Measurements from ENCODE around the gene SCIN. TPM values are rescaled to one million over a fixed set of nuclear protein-coding genes. Genes with fewer than 3 reads are reported as not detected.

The SCIN gene
- total RNA-seq, 1 experiment from 2014 or later = 0.22 TPM

DNA sequence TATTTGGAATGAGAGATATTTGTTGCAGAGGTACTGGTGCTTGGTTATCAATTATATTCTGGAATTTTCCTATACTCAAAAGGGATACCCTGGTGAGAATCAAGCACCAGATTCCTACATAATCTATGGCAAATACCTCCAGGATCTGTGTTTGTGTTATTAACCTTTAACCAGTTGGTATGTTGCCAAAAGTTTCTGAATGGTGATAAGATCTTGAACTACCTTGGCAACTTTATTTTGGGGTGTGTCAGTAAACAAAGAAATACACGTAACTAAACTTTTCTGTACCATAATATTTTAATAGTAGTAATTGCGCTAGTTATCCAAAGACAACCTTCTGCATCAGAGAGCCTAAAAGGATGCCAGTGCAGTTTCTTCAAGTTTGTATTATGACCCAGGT lies 13.4 kb downstream of the SCIN start (continued):
- TF ChIP-seq, protein P1, sequence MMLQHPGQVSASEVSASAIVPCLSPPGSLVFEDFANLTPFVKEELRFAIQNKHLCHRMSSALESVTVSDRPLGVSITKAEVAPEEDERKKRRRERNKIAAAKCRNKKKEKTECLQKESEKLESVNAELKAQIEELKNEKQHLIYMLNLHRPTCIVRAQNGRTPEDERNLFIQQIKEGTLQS (IDR thresholded peaks at IDR 0.05) = no peak
- no peak for TF ChIP-seq SIN3A (IDR thresholded peaks at IDR 0.05; ENCODE audit: low read depth)
- no peak for TF ChIP-seq SRF (IDR thresholded peaks at IDR 0.05; ENCODE audit: low read depth)
- TF ChIP-seq EGR1 (IDR thresholded peaks at IDR 0.05; ENCODE audit: low read depth) = no peak
- TF ChIP-seq POLR2A (IDR thresholded peaks at IDR 0.05; ENCODE audit: borderline replicate concordance, extremely low read depth, insufficient read depth, insufficient read length) = no peak
- TF ChIP-seq, protein P2, sequence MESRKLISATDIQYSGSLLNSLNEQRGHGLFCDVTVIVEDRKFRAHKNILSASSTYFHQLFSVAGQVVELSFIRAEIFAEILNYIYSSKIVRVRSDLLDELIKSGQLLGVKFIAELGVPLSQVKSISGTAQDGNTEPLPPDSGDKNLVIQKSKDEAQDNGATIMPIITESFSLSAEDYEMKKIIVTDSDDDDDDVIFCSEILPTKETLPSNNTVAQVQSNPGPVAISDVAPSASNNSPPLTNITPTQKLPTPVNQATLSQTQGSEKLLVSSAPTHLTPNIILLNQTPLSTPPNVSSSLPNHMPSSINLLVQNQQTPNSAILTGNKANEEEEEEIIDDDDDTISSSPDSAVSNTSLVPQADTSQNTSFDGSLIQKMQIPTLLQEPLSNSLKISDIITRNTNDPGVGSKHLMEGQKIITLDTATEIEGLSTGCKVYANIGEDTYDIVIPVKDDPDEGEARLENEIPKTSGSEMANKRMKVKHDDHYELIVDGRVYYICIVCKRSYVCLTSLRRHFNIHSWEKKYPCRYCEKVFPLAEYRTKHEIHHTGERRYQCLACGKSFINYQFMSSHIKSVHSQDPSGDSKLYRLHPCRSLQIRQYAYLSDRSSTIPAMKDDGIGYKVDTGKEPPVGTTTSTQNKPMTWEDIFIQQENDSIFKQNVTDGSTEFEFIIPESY (IDR thresholded peaks at IDR 0.05; ENCODE audit: extremely low read depth, insufficient replicate concordance, low read length) = no peak
- no peak for TF ChIP-seq ZFX (IDR thresholded peaks at IDR 0.05)
- TF ChIP-seq SP1 (IDR thresholded peaks at IDR 0.05; ENCODE audit: low read depth) = no peak
- no peak for TF ChIP-seq ELF1 (IDR thresholded peaks at IDR 0.05; ENCODE audit: borderline replicate concordance, low read depth)
- TF ChIP-seq, protein P3, sequence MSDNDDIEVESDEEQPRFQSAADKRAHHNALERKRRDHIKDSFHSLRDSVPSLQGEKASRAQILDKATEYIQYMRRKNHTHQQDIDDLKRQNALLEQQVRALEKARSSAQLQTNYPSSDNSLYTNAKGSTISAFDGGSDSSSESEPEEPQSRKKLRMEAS (IDR thresholded peaks at IDR 0.05) = no peak
- no peak for TF ChIP-seq ZNF274 (IDR thresholded peaks at IDR 0.05; ENCODE audit: low read depth, low read length)
- no peak for TF ChIP-seq CEBPB (IDR thresholded peaks at IDR 0.05; ENCODE audit: low read depth)

DNA sequence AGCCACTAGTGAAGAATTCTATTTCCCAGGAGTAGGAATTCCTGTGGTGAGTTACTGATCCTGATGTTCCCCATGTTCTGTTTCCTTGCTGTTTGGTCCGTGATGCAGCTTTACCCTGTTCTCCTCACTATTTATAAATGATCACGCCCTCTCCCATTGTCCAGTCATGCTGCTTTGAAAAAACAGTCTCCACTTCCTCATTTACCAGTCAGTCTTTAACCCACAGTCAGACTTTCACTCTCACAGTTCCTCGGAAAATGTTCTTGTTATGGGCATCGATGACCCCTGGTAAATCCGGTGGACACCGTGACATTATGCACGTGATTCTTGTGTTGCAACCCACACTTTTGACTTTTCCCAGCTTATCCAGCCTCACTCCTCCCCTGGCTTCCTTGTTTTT lies 14.4 kb downstream of the SCIN start:
- peak overlapping the region; percentile 37 for H2AFZ ChIP-seq (ENCODE audit: low read depth, low read length, poor library complexity, severe bottlenecking)

More for the DNA sequence above, 14.4 kb downstream of the SCIN start:
- no peak for TF ChIP-seq ZFX (IDR thresholded peaks at IDR 0.05)
- TF ChIP-seq YY1 (IDR thresholded peaks at IDR 0.05; ENCODE audit: extremely low read depth, insufficient replicate concordance, low read depth, low read length) = no peak
- TF ChIP-seq, protein P2 (IDR thresholded peaks at IDR 0.05; ENCODE audit: extremely low read depth, insufficient replicate concordance, low read length) = no peak
- TF ChIP-seq EZH2phosphoT487 (IDR thresholded peaks at IDR 0.05; ENCODE audit: borderline replicate concordance) = no peak
- no peak for TF ChIP-seq POLR2A (IDR thresholded peaks at IDR 0.05; ENCODE audit: borderline replicate concordance, extremely low read depth, insufficient read depth, insufficient read length)
- TF ChIP-seq EZH2 (IDR thresholded peaks at IDR 0.05) = no peak
- no peak for TF ChIP-seq EGR1 (IDR thresholded peaks at IDR 0.05; ENCODE audit: low read depth)
- no peak for TF ChIP-seq SP1 (IDR thresholded peaks at IDR 0.05; ENCODE audit: low read depth)
- Histone ChIP-seq H3K4me2 (ENCODE audit: low read length) (no peak overlapping the region), H3K79me2 (ENCODE audit: insufficient read depth, low read length) (no peaks in the 10 kb centered on the region), H4K20me1 (ENCODE audit: insufficient read depth) (no peaks in the 10 kb centered on the region), H3K36me3 (ENCODE audit: control insufficient read depth in 1 of 2, insufficient read depth in 2 of 2, low read length in 2 of 2) (no peaks in the 10 kb centered on the region), H3K27me3 (ENCODE audit: insufficient read depth, low read length) (no peaks in the 10 kb centered on the region), H3K4me1 (ENCODE audit: control insufficient read depth in 1 of 2, insufficient read depth in 2 of 2, low read length in 2 of 2) (no peaks in the 10 kb centered on the region), H3K9me3 (ENCODE audit: control insufficient read depth in 1 of 2, insufficient read depth in 1 of 2, low read depth in 1 of 2, low read length in 2 of 2) (no peaks in the 10 kb centered on the region), H3K9me2 (ENCODE audit: insufficient read depth) (no peaks in the 10 kb centered on the region), H3K4me3 (replicated peaks in 1 of 2; ENCODE audit: low read depth in 1 of 2, low read length in 2 of 2) (no peak overlapping the region), H3K27ac (ENCODE audit: low read depth, low read length) (no peak overlapping the region), H3K9ac (ENCODE audit: low read length) (no peak overlapping the region)
- ChIA-PET RAD21 (ENCODE audit: low non-redundant PET in 1 of 2, low total read pairs in 2 of 2, uncharacterized antibody in 2 of 2, unreplicated experiment in 2 of 2) (no interaction called here), POLR2A (no interaction called here), CTCF (no interaction called here)
- intact Hi-C loops (cut with micrococcal nuclease) = no loop called here
- ATAC-seq = no peak
- no TSS peak for BruUV-seq (replicated peaks)
- DNase-seq (ENCODE audit: low read depth, low spot score) = no peak

Data from HCT116 (cell line).